Stimulated activated naive CD8-positive, alpha-beta T cell treated with anti-CD3 and anti-CD28 coated beads, Interleukin-15, Interleukin-2, amounts not matched to agents 100 ng/mL and 50 ng/mL, for 24 hours (primary cell): ENCODE measurements around the gene ZNF564.
"Not testable (repeated sequence)": the region's sequence is repeated elsewhere in the genome, so short reads cannot be mapped to it uniquely, and the experiment has no call there.

Experiments used
- H3K27ac Mint-ChIP-seq: one replicate; pipeline ENCODE4 v1.8.0; 2021; ENCODE audit warnings: mild to moderate bottlenecking, mixed read lengths
- H3K27me3 Mint-ChIP-seq: one replicate; pipeline ENCODE4 v1.8.0; 2021; ENCODE audit warnings: mixed read lengths
- H3K36me3 Mint-ChIP-seq: one replicate; pipeline ENCODE4 v1.8.0; 2021; ENCODE audit warnings: low read depth, mixed read lengths
- H3K4me1 Mint-ChIP-seq: one replicate; pipeline ENCODE4 v1.8.0; 2021; ENCODE audit warnings: low read depth, mixed read lengths
- H3K4me3 Mint-ChIP-seq: one replicate; pipeline ENCODE4 v1.8.0; 2021; ENCODE audit warnings: mild to moderate bottlenecking, mixed read lengths
- H3K9me3 Mint-ChIP-seq: one replicate; pipeline ENCODE4 v1.8.0; 2021; ENCODE audit warnings: mixed read lengths

The ZNF564 gene

DNA sequence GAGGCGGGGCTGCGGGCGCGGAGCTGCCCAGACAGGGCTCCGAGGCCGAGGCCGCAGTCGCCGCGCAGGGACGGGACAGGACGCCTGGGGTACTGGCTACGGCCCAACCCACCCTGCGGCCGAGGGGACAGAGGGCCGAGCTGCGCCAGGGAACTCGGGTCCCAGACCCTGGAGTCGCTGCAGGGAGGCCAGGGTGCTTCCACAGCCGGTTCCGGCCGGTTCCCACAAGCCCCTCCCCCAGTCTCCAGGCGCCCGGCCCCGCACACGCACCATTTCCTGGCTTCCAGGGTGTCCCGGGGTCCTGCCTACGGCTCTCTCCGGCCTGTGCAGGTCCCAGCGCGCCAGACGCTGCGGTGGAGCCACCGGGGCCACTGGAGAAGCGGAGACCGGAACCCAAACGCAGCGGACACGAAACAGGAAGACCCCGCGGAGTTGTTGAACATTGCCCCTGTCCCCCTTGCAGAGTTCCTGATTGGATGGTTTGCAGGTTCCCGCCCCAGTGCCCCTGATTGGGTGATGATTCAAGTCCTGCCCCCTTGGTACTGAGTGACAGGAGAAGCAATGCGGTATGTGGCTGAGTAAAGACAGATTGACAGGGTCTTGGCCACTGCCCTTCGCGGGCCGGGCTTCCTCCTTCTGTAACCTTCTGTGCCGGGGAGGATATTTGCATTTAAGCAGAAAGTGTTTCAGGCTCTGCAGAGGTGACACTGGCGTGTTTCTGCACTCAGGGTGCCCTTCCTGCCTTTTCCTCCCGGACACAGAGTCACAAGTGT is at the start of gene ZNF564:
Gene ZNF564 (minus strand): TSS at position 423 of the 773 bp plus-strand sequence. CDS start 150 bp downstream, at position 273.
- Mint-ChIP-seq H3K27ac (peak within 1 kb of the TSS; percentile 97), H3K4me1 (peaks cover 46% of the 10 kb centered on the region), H3K9me3 (no peaks in the 10 kb centered on the region), H3K27me3 (no peaks in the 10 kb centered on the region), H3K36me3 (peaks cover 15% of the 10 kb centered on the region), H3K4me3 (peak within 1 kb of the TSS; percentile 100)

DNA sequence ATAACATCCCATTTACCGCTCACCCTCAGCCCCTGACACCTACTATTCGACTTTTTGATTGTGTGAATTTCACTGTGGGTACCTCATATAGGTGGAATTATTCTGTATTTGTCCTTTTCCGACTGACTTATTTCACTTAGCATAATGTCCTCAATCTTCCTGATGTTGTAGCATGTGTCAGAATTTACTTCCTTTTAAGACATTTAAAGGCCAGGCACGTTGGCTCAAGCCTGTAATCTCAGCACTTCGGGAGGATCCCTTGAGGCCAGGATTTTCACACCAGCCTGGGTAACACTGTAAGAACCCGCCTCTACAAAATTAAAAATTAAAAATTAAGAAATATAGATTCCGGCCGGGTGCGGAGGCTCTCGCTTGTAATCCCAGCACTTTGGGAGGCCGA is 46.3 kb upstream of the ZNF564 start:
- no peaks in the 10 kb centered on the region for H3K4me1 Mint-ChIP-seq
- no peaks in the 10 kb centered on the region for H3K27me3 Mint-ChIP-seq
- no peak overlapping the region for H3K27ac Mint-ChIP-seq
- no peak overlapping the region for H3K4me3 Mint-ChIP-seq
- peaks cover 13% of the 10 kb centered on the region for H3K36me3 Mint-ChIP-seq
- no peaks in the 10 kb centered on the region for H3K9me3 Mint-ChIP-seq

DNA sequence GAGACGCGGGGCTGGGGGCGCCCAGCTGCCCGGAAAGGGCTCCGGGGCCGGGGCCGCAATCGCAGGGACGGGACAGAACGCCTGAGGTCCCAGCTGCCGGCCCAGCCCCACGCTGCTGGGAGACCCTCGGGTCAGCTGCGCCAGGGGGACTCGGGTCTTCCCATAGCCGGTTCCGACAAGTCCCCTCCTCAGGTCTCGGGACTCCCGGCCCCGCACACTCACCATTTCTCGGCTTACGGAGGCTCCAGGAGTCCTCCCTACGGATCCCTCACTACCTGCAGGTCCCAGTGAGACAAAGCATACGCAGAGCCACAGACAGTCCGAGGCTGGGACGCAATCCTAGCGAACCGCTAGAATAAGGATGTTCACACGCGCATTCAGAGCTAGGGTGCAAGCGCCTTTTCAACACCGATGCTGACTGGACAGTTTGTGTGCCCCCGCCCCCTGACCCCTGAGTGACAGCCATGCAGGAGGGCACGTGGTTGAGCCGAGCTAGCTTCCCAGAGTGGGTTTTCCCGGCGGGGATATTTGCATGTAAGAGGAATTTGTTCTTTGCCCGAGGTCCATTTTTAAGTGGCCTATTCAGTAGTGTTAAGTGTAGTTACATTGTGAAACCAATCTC is 45.8 kb upstream of the ZNF564 start:
- H3K27ac Mint-ChIP-seq = no peak overlapping the region

GRCh38 chr19:12596485-12596884 is 45.2 kb upstream of the ZNF564 start:
- no peaks in the 10 kb centered on the region for H3K4me1 Mint-ChIP-seq
- no peak overlapping the region for H3K27ac Mint-ChIP-seq
- peaks cover 13% of the 10 kb centered on the region for H3K36me3 Mint-ChIP-seq
- H3K9me3 Mint-ChIP-seq = no peaks in the 10 kb centered on the region
- H3K4me3 Mint-ChIP-seq = no peak overlapping the region
- no peaks in the 10 kb centered on the region for H3K27me3 Mint-ChIP-seq

More for the DNA sequence above, 45.8 kb upstream of the ZNF564 start:
- Mint-ChIP-seq H3K9me3 (no peaks in the 10 kb centered on the region), H3K4me1 (no peaks in the 10 kb centered on the region), H3K4me3 (no peak overlapping the region), H3K27me3 (no peaks in the 10 kb centered on the region), H3K36me3 (peaks cover 13% of the 10 kb centered on the region)

DNA sequence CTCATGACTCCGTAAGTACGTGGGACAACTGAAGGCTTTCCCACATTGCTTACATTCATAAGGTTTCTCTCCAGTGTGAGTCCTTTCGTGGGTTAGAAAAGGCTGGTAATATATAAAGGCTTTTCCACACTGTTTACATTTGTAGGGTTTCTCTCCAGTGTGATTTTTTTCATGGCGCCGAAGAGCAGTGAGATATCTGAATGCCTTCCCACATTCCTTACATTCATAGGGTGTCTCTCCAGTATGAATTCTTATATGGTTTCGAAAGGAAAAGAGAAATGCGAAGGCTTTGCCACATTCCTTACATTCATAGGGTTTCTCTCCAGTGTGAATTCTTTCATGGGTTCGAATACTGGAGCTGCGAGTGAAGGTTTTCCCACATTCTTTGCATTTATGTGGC is 29.8 kb upstream of the ZNF564 start:
- Mint-ChIP-seq H3K36me3 (peaks cover 60% of the 10 kb centered on the region), H3K27ac (no peak overlapping the region), H3K4me1 (no peaks in the 10 kb centered on the region), H3K9me3 (peaks cover 14% of the 10 kb centered on the region), H3K27me3 (no peaks in the 10 kb centered on the region), H3K4me3 (no peak overlapping the region)

DNA sequence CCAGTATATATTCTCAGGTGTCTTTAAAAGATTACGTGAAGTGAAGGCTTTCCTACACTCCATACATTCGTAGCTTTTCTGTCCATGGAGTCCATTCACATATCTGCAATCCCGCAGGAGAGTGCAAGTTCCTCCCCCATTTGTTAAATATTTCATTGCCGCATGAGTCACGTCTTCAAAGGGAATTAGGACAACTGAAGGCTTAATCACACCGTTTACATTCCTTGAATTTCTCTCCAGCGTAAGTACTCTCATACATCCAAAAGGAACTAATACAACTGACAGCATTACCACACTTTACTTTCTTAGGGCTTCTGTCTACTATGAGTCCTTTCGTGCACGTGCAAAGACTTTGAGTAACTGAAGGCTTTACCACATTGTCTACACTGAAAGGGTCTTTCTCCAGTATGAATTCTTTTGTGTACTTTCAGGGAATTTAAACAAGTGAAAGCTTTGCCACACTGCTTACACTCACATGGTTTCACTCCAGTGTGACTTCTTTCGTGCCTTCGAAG is 29.0 kb upstream of the ZNF564 start:
- Mint-ChIP-seq H3K27me3 (no peaks in the 10 kb centered on the region), H3K4me3 (no peak overlapping the region), H3K9me3 (peaks cover 14% of the 10 kb centered on the region), H3K36me3 (peaks cover 60% of the 10 kb centered on the region), H3K27ac (no peak overlapping the region), H3K4me1 (peaks cover 1% of the 10 kb centered on the region)

DNA sequence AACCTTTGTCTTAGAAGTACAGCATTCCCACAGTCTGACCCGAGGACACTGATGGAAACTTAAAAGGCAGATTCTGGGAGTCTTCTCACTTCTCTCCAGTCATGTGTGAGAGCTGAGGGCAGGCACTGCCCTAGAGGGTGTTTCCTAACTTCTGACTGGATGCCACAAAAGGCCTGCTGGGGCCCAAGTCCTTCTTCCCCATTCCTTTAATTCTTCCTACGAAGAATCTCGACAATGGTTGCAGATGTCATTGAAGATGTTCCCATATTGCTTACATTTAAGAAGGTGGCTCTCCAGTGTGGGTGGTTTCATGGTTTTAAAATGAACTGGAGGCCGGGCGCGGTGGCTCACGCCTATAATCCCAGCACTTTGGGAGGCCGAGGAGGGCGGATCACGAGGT is 27.4 kb upstream of the ZNF564 start:
- H3K27ac Mint-ChIP-seq = no peak overlapping the region
- no peak overlapping the region for H3K4me3 Mint-ChIP-seq
- H3K9me3 Mint-ChIP-seq = peaks cover 14% of the 10 kb centered on the region
- H3K4me1 Mint-ChIP-seq = peaks cover 13% of the 10 kb centered on the region
- H3K36me3 Mint-ChIP-seq = peaks cover 59% of the 10 kb centered on the region
- H3K27me3 Mint-ChIP-seq = no peaks in the 10 kb centered on the region

- H3K9me3 Mint-ChIP-seq = no peaks in the 10 kb centered on the region
- H3K27ac Mint-ChIP-seq = peak overlapping the region; percentile 65
- H3K4me1 Mint-ChIP-seq = peaks cover 13% of the 10 kb centered on the region
- H3K36me3 Mint-ChIP-seq = peaks cover 19% of the 10 kb centered on the region
- no peaks in the 10 kb centered on the region for H3K27me3 Mint-ChIP-seq
- peak overlapping the region; percentile 4 for H3K4me3 Mint-ChIP-seq
Observed at GRCh38 chr19:12574036-12574435, 22.8 kb upstream of the ZNF564 start.

DNA sequence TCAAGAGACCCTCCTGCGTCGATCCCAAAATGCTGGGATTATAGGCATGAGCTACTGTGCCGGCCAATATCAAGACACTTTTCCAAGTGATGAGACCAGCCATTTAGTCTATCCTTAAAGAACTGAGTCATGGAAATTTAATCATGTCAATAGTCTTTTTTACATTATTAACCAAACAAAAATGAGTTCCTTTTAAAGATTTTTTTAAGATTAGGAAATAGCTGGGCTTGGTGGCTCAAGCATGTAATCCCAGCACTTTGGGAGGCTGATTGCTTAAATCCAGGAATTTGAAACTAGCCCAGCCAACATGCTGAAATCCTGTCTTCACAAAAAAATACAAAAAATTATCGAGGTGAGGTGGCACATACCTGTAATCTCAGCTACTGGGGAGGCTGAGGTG is 16.7 kb upstream of the ZNF564 start:
- no peaks in the 10 kb centered on the region for H3K27me3 Mint-ChIP-seq
- no peak overlapping the region for H3K4me3 Mint-ChIP-seq
- no peaks in the 10 kb centered on the region for H3K9me3 Mint-ChIP-seq
- no peaks in the 10 kb centered on the region for H3K4me1 Mint-ChIP-seq
- H3K27ac Mint-ChIP-seq = no peak overlapping the region
- H3K36me3 Mint-ChIP-seq = no peaks in the 10 kb centered on the region

DNA sequence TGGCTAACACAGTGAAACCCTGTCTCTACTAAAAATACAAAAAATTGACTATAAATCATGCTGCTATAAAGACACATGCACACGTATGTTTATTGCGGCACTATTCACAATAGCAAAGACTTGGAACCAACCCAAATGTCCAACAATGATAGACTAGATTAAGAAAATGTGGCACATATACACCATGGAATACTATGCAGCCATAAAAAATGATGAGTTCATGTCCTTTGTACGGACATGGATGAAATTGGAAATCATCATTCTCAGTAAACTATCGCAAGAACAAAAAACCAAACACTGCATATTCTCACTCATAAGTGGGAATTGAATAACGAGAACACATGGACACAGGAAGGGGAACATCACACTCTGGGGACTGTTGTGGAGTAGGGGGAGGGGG is 15.1 kb upstream of the ZNF564 start:
- H3K4me1 Mint-ChIP-seq, H3K4me3 Mint-ChIP-seq, H3K27me3 Mint-ChIP-seq, H3K36me3 Mint-ChIP-seq, H3K27ac Mint-ChIP-seq, H3K9me3 Mint-ChIP-seq: not testable (repeated sequence)

- no peaks in the 10 kb centered on the region for H3K27me3 Mint-ChIP-seq
- H3K4me1 Mint-ChIP-seq = no peaks in the 10 kb centered on the region
- H3K4me3 Mint-ChIP-seq = no peak overlapping the region
- H3K9me3 Mint-ChIP-seq = no peaks in the 10 kb centered on the region
- no peaks in the 10 kb centered on the region for H3K36me3 Mint-ChIP-seq
- H3K27ac Mint-ChIP-seq = no peak overlapping the region
Observed at GRCh38 chr19:12564016-12564664, 12.9 kb upstream of the ZNF564 start.

GRCh38 chr19:12555456-12555930 is 4.2 kb upstream of the ZNF564 start:
- Mint-ChIP-seq H3K36me3 (no peaks in the 10 kb centered on the region), H3K4me3 (no peak overlapping the region), H3K27ac (no peak overlapping the region), H3K4me1 (peaks cover 19% of the 10 kb centered on the region), H3K9me3 (no peaks in the 10 kb centered on the region), H3K27me3 (no peaks in the 10 kb centered on the region)

DNA sequence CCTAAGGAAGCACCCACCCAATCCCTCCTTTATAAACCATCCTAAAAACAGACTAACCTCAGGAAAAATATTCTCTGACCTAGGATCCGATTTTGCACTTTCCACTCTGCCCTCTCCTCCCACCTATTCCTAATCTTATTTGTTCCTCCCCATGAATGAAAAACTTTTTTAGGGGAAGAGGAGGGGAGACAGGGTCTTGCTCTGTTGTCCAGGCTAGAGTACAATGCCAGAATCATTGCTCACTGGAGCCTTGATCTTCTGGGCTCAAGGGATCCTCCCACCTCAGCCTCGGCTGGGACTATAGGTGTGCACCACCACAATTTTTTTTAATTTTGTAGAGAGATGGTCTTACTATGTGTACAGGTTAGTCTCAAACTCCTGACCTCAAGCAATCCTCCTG is 4.4 kb downstream of the ZNF564 start:
- Mint-ChIP-seq H3K36me3 (peaks cover 42% of the 10 kb centered on the region), H3K27ac (no peak overlapping the region), H3K4me1 (peaks cover 64% of the 10 kb centered on the region)

DNA sequence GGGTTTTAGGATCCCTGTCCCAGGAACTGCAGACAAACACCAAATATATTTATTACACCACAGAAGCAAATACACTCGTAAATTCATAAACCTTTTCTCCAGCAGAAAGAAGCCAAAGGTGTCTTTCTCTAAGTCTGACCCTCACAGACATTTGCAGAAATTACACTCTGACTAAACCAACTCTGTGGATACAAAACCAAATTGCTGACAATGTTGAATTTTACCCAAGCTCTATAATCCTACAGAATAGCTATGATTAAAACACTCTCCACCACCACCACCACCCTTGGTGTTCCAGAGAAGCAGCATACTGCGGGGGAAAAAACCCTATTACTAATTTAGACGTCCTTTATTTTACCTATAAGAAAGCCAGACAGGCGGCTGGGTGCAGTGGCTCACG is 5.2 kb downstream of the ZNF564 start:
- Mint-ChIP-seq H3K9me3 (peaks cover 9% of the 10 kb centered on the region), H3K27ac (no peak overlapping the region), H3K36me3 (peaks cover 42% of the 10 kb centered on the region), H3K4me1 (peaks cover 59% of the 10 kb centered on the region), H3K27me3 (no peaks in the 10 kb centered on the region), H3K4me3 (no peak overlapping the region)

More for the DNA sequence above, 4.4 kb downstream of the ZNF564 start:
- peaks cover 9% of the 10 kb centered on the region for H3K9me3 Mint-ChIP-seq
- H3K4me3 Mint-ChIP-seq = no peak overlapping the region
- H3K27me3 Mint-ChIP-seq = no peaks in the 10 kb centered on the region

DNA sequence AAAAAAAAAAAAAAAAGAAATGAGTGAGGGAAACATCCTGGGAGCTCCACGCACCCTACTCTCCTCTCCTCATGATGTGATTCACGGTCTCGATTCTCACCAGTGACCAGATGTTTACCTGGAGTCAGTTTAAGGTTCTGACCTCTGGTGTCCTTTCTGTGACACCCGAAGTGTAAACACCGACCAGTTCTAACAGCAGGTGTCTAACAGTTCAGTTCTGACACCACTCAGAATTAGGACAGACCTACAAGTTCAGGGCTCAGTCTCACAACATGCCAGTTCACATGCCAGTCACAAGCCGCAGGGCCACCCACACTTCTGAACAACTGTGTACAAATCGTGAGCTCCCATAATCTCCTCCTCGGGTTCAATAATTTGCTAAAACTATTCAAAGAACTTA is 6.0 kb downstream of the ZNF564 start:
- no peak overlapping the region for H3K4me3 Mint-ChIP-seq
- H3K27me3 Mint-ChIP-seq = no peaks in the 10 kb centered on the region
- peaks cover 55% of the 10 kb centered on the region for H3K4me1 Mint-ChIP-seq
- peak overlapping the region; percentile 6 for H3K27ac Mint-ChIP-seq
- peaks cover 9% of the 10 kb centered on the region for H3K9me3 Mint-ChIP-seq
- H3K36me3 Mint-ChIP-seq = peaks cover 44% of the 10 kb centered on the region
